Mesenchymal stem cell (in vitro differentiated cells and primary cell): Measurements from ENCODE around the gene ALAD.
"Not testable (repeated sequence)": the region's sequence is repeated elsewhere in the genome, so short reads cannot be mapped to it uniquely, and the experiment has no call there.

Experiments
- DNase-seq: peaks from one replicate; pipeline ENCODE4 v3.0.0-alpha.2; 2013
- H2AFZ ChIP-seq: one replicate; pipeline ENCODE4 v1.6.1; 2013; ENCODE audit warnings: low read depth, mild to moderate bottlenecking, control low read depth, inconsistent platforms, low read length, moderate library complexity
- H2AK5ac ChIP-seq: 2 replicates; pipeline ENCODE4 v1.6.1; 2013; ENCODE audit warnings: low read length, moderate library complexity, mild to moderate bottlenecking, inconsistent platforms; ENCODE audit not compliant: severe bottlenecking
- H2BK120ac ChIP-seq: one replicate; pipeline ENCODE4 v1.6.1; 2013; ENCODE audit warnings: low read depth, mild to moderate bottlenecking, inconsistent platforms, low read length, moderate library complexity
- H2BK12ac ChIP-seq, 2 experiments: one replicate each; pipeline ENCODE4 v1.6.1; 2013; ENCODE audit warnings: inconsistent platforms in 2 of 2, low read length in 2 of 2, mild to moderate bottlenecking in 2 of 2, moderate library complexity in 2 of 2, control low read depth in 1 of 2
- H2BK15ac ChIP-seq: one replicate; pipeline ENCODE4 v1.6.1; 2013; ENCODE audit warnings: mild to moderate bottlenecking, low read depth, inconsistent platforms; ENCODE audit not compliant: poor library complexity, severe bottlenecking
- H2BK5ac ChIP-seq: 2 replicates; pipeline ENCODE4 v1.6.1; 2013; ENCODE audit warnings: low read depth, mild to moderate bottlenecking, low read length, control low read depth, inconsistent platforms; ENCODE audit not compliant: poor library complexity, severe bottlenecking
- H3K14ac ChIP-seq, 2 experiments: one replicate each; pipeline ENCODE4 v1.6.1; 2013; ENCODE audit warnings: inconsistent platforms in 2 of 2, low read length in 2 of 2, control low read depth in 1 of 2, mild to moderate bottlenecking in 1 of 2, moderate library complexity in 1 of 2
- H3K18ac ChIP-seq, 2 experiments: one replicate each; pipeline ENCODE4 v1.6.1; 2013; ENCODE audit warnings: inconsistent platforms in 2 of 2, low read length in 2 of 2, control low read depth in 1 of 2, low read depth in 1 of 2, mild to moderate bottlenecking in 1 of 2
- H3K23ac ChIP-seq, 2 experiments: one replicate each; pipeline ENCODE4 v1.6.1; 2013; ENCODE audit warnings: inconsistent platforms in 2 of 2, low read length in 2 of 2, mild to moderate bottlenecking in 2 of 2, moderate library complexity in 2 of 2, control low read depth in 1 of 2
- H3K27ac ChIP-seq: 2 replicates; pipeline ENCODE4 v1.5.1; 2013; ENCODE audit warnings: mild to moderate bottlenecking, moderate library complexity, low read length, control low read depth, inconsistent platforms; ENCODE audit not compliant: poor library complexity, severe bottlenecking
- H3K27me3 ChIP-seq, 2 experiments: 2 replicates each; pipeline versions ENCODE4 v1.6.1 to v1.7.0; 2013; ENCODE audit warnings: low read length in 2 of 2, mild to moderate bottlenecking in 2 of 2, moderate library complexity in 2 of 2, control low read depth in 1 of 2, inconsistent platforms in 1 of 2; ENCODE audit not compliant: control insufficient read depth in 1 of 2, insufficient read depth in 1 of 2
- H3K36me3 ChIP-seq, 2 experiments: 2 replicates each; pipeline versions ENCODE4 v1.6.1 to v1.7.0; 2013; ENCODE audit warnings: low read length in 2 of 2, control low read depth in 1 of 2, inconsistent platforms in 1 of 2, low read depth in 1 of 2, mild to moderate bottlenecking in 1 of 2; ENCODE audit not compliant: insufficient read depth in 2 of 2, control insufficient read depth in 1 of 2
- H3K4ac ChIP-seq, 2 experiments: one replicate each; pipeline ENCODE4 v1.6.1; 2013; ENCODE audit warnings: inconsistent platforms in 2 of 2, low read length in 2 of 2, mild to moderate bottlenecking in 2 of 2, moderate library complexity in 2 of 2, control low read depth in 1 of 2, low read depth in 1 of 2
- H3K4me1 ChIP-seq: 2 replicates; pipeline ENCODE4 v1.6.1; 2013; ENCODE audit warnings: low read depth, low read length, control low read depth; ENCODE audit not compliant: control insufficient read depth, insufficient read depth
- H3K4me2 ChIP-seq: 2 replicates; pipeline ENCODE4 v1.6.1; 2013; ENCODE audit warnings: low read length, mild to moderate bottlenecking, inconsistent platforms; ENCODE audit not compliant: poor library complexity, severe bottlenecking
- H3K4me3 ChIP-seq, 2 experiments: 2 replicates each; pipeline versions ENCODE4 v1.5.1 to v1.7.0; 2013; ENCODE audit warnings: low read length in 2 of 2, mild to moderate bottlenecking in 2 of 2, control low read depth in 1 of 2, low read depth in 1 of 2; ENCODE audit not compliant: insufficient read depth in 1 of 2
- H3K79me1 ChIP-seq: replicated peaks from 2 replicates; pipeline ENCODE4 v1.6.1; 2013; ENCODE audit warnings: mild to moderate bottlenecking, control low read depth, low read length, inconsistent platforms; ENCODE audit not compliant: poor library complexity, severe bottlenecking
- H3K9ac ChIP-seq: 2 replicates; pipeline ENCODE4 v1.7.0; 2013; ENCODE audit warnings: mild to moderate bottlenecking, low read length, moderate library complexity
- H3K9me3 ChIP-seq: 2 replicates; pipeline ENCODE4 v1.7.0; 2013; ENCODE audit warnings: mild to moderate bottlenecking, low read length; ENCODE audit not compliant: control insufficient read depth
- H4K8ac ChIP-seq: one replicate; pipeline ENCODE4 v1.6.1; 2013; ENCODE audit warnings: inconsistent platforms, mild to moderate bottlenecking, low read length, moderate library complexity
- H4K91ac ChIP-seq: one replicate; pipeline ENCODE4 v1.6.1; 2013; ENCODE audit warnings: mild to moderate bottlenecking, low read length, inconsistent platforms
- WGBS: methylation state at CpG from one replicate; pipeline ENCODE4 v1.1.7; 2013; ENCODE audit warnings: mixed read lengths; 5-methylcytosine and 5-hydroxymethylcytosine counted together

The ALAD gene

DNA sequence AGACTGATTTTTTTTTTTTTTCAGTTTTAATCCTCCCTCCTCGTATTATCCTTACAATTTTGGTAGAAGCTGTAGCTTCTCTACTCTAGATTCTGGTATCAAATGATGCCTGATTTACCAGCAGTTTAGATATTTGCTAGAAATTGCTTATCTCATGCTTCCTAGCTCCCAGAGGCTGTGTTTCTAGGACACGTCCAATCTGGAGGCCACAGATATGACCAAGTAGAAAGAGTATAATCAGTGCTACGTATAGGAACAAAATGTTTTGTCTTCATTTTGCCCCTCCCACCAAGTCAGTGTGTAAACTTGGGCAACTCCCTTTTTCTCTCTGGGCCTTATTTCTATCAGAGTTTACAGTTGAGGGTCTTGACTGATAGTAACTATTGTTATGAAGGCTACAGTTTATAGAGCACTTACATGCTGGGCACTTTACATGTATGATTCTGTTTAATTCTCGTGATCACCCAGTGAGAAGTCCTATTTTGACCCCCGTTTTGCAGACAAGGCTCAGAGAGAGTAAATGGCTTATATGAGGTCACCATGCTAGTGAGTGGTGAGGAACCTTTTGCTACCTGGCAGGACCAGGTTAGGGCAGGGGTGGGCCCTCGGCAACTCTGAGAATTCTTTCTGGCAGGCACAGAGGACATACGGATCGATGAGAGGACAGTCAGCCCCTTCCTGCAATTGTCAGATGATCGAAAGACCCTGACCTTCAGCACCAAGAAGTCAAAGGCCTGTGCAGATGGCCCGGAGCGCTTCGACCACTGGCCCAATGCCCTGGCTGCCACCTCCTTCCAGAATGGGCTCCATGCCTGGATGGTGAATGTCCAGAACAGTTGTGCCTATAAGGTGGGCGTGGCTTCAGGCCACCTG is 31.9 kb downstream of the ALAD start:
- no peak overlapping the region for H2AFZ ChIP-seq
- WGBS: 93% methylated on average over 11 of the region's 13 CpGs
- H2BK12ac ChIP-seq: no peak overlapping the region
- no peak overlapping the region for H2BK120ac ChIP-seq
- H3K4ac ChIP-seq: no peak overlapping the region
- no peak overlapping the region for H3K4me2 ChIP-seq
- H3K23ac ChIP-seq: no peak overlapping the region
- H3K18ac ChIP-seq: no peak overlapping the region
- H2BK15ac ChIP-seq: no peak overlapping the region
- no peak overlapping the region for H3K14ac ChIP-seq
- H3K9me3 ChIP-seq: no peaks in the 10 kb centered on the region
- H3K4me3 ChIP-seq: no peak overlapping the region
- no peak overlapping the region for H4K91ac ChIP-seq
- H3K27me3 ChIP-seq: no peaks in the 10 kb centered on the region
- peaks cover 10% of the 10 kb centered on the region for H3K79me1 ChIP-seq
- no peak for DNase-seq
- no peak overlapping the region for H3K27ac ChIP-seq
- H3K4me1 ChIP-seq: no peaks in the 10 kb centered on the region
- H2AK5ac ChIP-seq: no peak overlapping the region
- H2BK5ac ChIP-seq: no peak overlapping the region
- peaks cover 12 to 18% of the 10 kb centered on the region in 2 experiments for H3K36me3 ChIP-seq
- H4K8ac ChIP-seq: no peak overlapping the region
- no peak overlapping the region for H3K9ac ChIP-seq

DNA sequence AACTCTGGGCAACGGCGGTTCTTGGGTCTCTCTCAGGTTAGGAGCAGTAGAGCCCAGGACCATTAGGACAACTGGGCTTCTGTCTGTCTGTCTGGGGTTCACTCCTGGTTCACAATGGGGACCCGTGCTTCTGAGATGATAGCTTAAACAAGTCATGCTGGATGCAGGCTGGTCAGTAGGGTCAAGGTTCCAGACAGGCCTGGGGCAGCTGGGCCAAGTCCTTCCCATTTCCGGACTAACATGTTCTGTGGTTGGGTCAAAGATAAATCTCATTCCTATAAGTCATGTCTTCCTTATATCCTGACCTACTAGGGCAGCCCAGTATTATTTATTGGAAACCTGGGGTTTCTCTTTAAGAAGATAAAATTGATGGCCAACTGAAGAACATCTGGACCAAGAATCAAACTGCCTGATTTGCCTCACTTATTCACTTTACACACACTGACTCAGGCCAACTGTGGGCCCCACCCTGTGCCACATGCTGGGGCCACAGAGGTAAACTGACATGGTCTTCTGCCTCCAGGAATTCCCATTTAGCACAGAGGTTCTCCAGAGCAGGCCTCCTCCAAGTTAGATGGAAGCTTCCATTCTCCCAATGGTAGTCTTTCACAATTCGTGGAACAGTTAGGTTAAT is 32.6 kb downstream of the ALAD start:
- H3K23ac ChIP-seq: no peak overlapping the region
- peaks cover 4 to 10% of the 10 kb centered on the region in 2 experiments for H3K36me3 ChIP-seq
- H2BK5ac ChIP-seq: no peak overlapping the region
- no peak overlapping the region for H2BK120ac ChIP-seq
- no peak for DNase-seq
- H3K9ac ChIP-seq: no peak overlapping the region
- WGBS: 93% methylated on average over 4 of the region's 5 CpGs
- no peak overlapping the region for H2AFZ ChIP-seq
- no peaks in the 10 kb centered on the region for H3K27me3 ChIP-seq
- H3K4me2 ChIP-seq: no peak overlapping the region
- no peak overlapping the region for H3K4ac ChIP-seq
- H3K4me3 ChIP-seq: no peak overlapping the region
- no peak overlapping the region for H3K18ac ChIP-seq
- H3K27ac ChIP-seq: no peak overlapping the region
- no peak overlapping the region for H2BK15ac ChIP-seq
- H3K4me1 ChIP-seq: no peaks in the 10 kb centered on the region
- H3K79me1 ChIP-seq: peaks cover 3% of the 10 kb centered on the region
- no peak overlapping the region for H2AK5ac ChIP-seq
- H3K14ac ChIP-seq: no peak overlapping the region
- no peaks in the 10 kb centered on the region for H3K9me3 ChIP-seq
- H4K91ac ChIP-seq: no peak overlapping the region
- H2BK12ac ChIP-seq: no peak overlapping the region
- no peak overlapping the region for H4K8ac ChIP-seq

DNA sequence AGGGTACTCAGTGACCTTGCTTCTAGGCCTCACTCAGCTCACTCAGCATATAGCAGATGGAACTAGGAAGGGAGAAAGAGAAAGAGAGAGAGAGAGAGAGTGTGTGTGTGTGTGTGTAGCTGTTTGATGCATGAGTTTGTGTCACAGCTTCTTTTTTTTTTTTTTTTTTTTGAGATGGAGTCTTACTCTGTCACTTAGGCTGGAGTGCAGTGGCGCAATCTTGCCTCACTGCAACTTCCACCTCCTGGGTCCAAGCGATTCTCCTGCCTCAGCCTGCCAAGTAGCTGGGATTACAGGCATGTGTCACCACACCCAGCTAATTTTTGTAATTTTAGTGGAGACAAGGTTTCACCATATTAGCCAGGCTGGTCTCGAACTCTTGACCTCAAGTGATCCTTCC is 35.4 kb downstream of the ALAD start:
- H3K4me3 ChIP-seq, H3K23ac ChIP-seq, H2AK5ac ChIP-seq, DNase-seq, H3K4me1 ChIP-seq, H3K79me1 ChIP-seq, H2BK15ac ChIP-seq, H3K18ac ChIP-seq, H2BK12ac ChIP-seq, H3K27ac ChIP-seq, H3K14ac ChIP-seq, H4K8ac ChIP-seq, H3K9me3 ChIP-seq, H4K91ac ChIP-seq, H2AFZ ChIP-seq, H2BK5ac ChIP-seq, H3K36me3 ChIP-seq, H2BK120ac ChIP-seq, H3K9ac ChIP-seq, H3K4me2 ChIP-seq, H3K27me3 ChIP-seq, H3K4ac ChIP-seq: not testable (repeated sequence)
- 89% methylated on average over 3 of the region's 3 CpGs for WGBS

DNA sequence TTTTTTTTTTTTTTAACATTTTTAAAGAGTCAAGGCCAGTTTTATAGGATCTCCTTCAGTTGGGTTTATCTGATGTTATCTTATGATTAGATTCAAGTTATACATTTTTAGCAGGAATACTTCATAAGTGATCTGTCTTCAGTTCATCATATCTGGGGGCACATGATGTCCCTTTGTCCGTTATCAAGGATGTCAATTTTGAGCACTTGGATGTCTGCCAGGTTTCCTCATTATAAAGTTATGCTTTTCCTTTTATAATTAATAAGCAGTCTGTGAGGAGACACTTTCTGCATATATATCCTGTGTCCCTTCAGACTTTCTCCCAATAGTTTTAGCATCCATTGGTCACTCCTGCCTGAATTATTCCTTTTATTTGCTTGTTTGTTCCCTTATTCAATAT is 36.1 kb downstream of the ALAD start:
- Histone ChIP-seq H2BK5ac (no peak overlapping the region), H3K4ac (no peak overlapping the region), H3K36me3 (no peaks in the 10 kb centered on the region), H3K27ac (no peak overlapping the region), H2BK15ac (no peak overlapping the region), H3K79me1 (no peaks in the 10 kb centered on the region), H2AFZ (no peak overlapping the region), H3K23ac (no peak overlapping the region), H3K4me3 (no peak overlapping the region), H4K8ac (no peak overlapping the region), H3K9me3 (no peaks in the 10 kb centered on the region), H3K4me1 (peaks cover 8% of the 10 kb centered on the region), H4K91ac (no peak overlapping the region), H3K4me2 (no peak overlapping the region), H2AK5ac (no peak overlapping the region), H3K18ac (no peak overlapping the region), H3K9ac (no peak overlapping the region), H2BK120ac (no peak overlapping the region), H3K14ac (no peak overlapping the region), H2BK12ac (no peak overlapping the region), H3K27me3 (no peaks in the 10 kb centered on the region)
- DNase-seq: no peak
- WGBS: no CpG with 5 or more reads among the region's 1 CpG
